8988T (cell line): ENCODE results near the gene PRR5.
"Not testable (repeated sequence)": the region's sequence is repeated elsewhere in the genome, so short reads cannot be mapped to it uniquely, and the experiment has no call there.

Source experiments
- DNase-seq: peaks from one replicate; pipeline ENCODE4 v3.0.0; 2011

PRR5 gene

DNA sequence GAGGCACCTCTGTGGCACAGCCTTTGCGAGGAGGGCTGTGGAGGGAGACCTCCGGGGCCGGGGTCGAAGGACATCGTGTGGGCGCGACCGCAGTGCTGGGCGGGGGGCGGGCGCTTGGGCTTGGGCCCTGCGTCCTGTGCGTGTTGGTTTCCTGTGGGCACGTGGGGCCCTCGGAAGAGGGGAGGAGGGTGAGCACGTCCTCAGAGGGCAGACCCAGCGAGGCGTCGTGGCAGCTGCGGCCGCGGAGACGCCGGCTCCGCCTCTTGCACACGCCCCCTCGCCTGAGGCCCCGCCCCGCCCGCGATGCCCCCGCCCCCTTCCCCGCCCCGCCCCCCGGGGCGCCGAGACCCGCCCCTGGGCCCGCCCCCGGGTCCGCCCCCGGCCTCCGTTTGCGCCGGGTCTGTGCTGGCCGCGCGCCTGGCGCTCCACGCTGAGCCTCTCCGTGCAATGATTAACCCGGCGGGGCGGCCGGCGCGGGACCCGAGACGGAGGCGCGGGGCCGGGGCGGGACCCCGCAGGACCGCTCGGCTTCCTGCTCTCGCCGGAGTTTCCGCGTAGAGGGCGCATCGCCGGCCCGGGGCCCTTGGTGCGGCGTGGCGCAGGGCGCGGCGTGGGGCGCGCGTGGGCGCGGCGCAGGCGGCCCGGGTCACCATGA, at the start of gene PRR5:
TSS of gene PRR5 (plus strand) at position 381 of the 655 bp plus-strand sequence. CDS start at position 652, 271 bp downstream.
- peak; percentile 52 for DNase-seq

GRCh38 chr22:44652866-44653265, 49.1 kb upstream of the PRR5 start:
- DNase-seq: not testable (repeated sequence)

DNA sequence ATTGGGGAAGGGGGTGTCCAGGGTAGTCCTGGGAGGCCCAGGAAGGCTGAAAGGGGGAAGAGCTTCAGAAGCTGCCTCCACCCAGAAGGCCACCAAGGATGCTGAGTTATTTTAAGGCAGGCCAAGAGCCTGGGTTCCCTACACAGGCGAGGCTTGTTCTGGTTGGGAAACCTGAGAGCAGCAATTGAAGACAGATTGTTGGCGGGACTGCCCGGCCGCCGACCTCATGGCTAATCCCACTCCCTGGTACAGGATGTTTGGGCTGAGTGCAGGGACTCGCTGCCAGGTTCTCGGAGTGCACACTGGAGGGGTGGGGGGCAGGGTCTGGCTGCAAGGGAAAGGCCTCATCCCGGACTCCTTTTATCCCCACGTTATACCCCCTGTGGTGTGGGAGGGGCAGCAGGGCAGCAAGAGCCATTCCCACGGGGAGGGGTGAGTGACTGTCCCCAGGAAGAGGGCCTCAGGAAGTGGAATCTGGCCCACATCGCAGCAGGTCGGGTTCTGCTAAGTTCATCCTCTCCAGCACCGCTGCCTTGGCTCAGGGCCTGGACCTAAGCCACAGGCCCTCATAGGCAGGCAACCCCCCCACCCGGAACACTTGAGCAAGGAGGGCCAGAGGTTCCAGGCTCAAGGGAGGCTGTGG, 43.6 kb upstream of the PRR5 start:
- DNase-seq: no peak

GRCh38 chr22:44659140-44659539, 42.9 kb upstream of the PRR5 start:
- DNase-seq: no peak

DNA sequence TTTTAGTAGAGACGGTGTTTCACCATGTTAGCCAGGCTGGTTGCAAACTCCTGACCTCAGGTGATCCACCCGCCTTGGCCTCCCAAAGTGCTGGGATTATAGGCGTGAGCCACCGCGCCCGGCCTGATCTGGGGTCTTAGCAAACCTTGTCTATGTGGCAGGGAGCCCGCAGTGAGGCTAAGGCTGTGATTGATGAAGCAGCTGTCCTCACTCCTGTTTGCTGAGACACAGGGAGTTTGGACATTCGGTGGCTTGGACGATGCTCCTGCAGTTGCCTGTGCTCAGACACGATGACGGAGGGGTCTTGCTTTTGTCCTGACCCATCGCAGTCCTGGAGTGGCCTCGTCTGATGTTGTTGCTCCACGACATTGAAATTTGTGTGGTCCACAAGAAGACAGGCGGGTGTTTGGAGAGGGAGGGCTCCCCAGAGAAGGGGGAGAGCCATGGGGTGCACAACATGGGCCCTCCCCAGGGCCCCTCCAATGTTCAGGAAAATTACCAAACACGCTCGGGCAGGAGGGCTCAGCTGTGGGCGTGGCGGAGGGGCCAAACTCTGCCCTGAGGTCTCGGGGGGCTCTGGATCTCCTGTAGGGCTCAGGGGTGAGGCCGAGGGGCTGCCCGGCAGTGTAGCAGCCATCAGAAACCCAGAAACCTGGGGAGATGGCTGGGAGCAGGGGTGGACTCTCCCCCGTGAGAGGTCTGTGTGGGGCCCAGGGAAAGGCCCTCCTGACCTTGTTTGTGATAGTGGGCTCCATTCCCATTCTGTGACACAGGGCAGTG, 41.8 kb upstream of the PRR5 start:
- DNase-seq: no peak

- DNase-seq: no peak
Measured at GRCh38 chr22:44661070-44661469, 40.9 kb upstream of the PRR5 start.

GRCh38 chr22:44661659-44662569, 40.1 kb upstream of the PRR5 start:
- DNase-seq: no peak

DNA sequence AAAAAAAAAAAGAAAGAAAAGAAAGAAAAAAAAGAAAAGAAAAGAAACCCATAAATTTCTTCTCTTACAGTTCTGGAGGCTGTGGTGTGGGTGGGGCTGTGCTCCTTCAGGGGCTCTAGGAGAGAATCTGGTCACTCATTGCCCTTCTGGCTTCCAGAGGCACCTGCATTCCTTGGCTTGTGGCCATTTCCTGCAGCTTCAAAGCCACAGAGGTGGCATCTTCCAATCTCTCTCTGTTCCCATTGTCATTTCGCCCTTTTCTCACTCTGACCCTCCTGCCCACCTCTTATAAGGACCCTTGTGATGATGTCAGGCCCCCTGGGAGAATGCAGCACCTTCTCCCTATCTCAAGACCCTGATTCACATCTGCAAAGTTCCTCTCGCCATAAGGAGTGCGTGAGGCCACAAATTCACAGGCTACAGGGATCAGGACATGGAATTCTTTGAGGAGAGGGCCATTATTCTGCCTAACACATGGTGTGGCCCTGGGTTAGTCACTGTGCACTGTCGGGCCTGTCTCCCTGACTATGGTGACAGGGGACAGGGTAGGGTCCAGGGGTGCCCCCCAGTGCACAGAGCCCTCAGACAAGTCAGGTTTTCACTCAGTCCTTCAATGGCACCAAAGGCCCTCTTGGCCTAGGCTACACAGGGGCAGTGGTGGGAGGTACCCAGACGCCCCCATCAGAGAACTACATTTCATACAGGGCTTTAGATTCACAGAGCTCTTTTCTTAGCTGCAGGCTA, 38.6 kb upstream of the PRR5 start:
- no peak for DNase-seq

DNA sequence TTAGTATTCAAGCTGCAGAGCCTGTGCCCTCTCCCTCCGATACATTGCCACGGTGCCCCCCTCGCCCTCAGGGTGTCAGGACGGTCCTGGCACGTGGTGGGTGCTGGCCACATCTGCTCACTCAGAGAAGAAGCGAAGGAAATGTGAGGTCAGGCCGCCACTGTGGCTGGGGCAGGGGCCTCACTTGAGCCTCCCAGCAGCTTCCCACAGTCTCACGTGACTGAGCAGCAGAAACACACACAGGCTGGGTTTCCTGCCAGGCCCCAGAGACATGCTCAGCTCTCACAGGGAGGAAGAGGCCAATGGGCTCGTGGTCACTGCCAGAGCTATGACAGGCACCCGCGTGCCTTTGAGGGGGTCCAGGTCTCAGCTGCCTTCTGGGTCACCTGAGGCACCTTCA, 37.9 kb upstream of the PRR5 start:
- no peak for DNase-seq

- no peak for DNase-seq
Measured at GRCh38 chr22:44665115-44665514, 36.9 kb upstream of the PRR5 start.

GRCh38 chr22:44666207-44666585, 35.8 kb upstream of the PRR5 start:
- DNase-seq: no peak

DNA sequence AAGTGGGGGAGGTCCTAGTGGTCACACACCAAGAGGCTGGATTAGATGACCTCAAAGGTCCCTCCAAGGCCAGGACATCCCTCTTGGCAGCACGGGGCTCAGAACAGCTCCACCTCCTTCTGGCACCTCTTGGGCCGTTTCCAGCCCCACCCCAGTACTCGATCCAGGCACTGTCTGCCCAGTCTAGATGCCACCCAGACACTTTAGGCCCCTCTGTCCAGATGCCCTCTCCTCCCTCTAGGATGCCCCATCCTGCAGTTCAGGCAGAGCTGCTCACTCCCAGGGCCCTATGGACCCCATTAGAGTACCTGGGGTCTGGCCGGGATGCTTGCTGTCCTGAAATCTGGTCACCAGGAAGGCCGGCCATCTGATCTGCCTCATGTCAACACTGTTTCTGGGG, 34.7 kb upstream of the PRR5 start:
- DNase-seq: no peak

- no peak for DNase-seq
Measured at GRCh38 chr22:44667829-44668189, 34.2 kb upstream of the PRR5 start.

GRCh38 chr22:44668190-44668885, 33.7 kb upstream of the PRR5 start:
- DNase-seq: no peak

DNA sequence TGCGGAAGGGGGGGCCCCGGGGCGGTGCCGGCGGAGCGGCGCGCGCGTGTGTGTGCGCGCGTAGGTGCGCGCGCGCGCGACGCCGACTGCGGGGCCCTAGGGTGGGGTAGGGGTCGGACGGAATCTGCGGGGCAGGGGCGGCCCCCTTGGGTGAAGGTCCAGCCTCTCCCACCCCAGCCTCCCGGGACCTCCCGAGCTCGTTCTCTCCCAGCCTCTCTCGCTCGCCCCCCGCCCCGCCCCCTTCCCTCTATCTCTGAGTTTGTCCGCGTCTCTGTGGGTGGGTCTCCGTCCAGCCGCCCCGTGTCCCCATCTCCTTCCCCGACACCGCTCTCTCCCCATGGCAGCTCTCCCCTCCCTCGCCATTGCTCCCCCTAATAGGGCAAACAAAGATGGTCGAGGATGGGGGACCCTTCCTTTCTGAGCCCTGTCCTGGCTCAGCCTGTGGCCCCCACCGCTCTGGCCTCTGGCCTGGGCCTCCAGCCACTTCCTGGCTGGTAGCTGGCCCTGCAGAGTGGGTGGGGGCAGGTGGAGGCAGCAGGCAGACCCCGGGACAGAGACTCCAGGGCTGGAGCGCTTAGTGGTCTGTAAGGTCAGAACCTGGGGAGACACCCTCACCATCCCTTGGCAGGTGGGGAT, 33.0 kb upstream of the PRR5 start:
- DNase-seq: no peak

DNA sequence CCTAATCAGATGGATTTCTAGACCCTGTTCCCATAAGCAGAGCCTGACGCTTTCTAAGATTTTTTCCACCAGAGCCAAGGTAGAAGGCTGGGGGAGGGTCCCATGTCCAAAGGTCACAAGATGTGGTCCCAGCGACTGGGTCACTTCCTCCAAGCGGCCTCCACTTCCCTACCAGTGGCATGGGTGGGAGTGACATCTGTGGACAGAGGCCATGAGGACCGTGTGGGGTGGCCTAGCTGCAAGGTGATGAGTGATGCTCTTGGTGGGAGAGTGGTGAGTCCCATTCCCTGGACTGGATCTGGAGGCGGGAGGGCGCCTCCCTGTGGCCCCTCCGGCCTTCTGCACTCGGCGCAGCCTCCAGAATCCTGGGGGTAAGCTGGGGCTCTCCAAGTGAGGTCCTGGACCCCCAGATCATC, 32.4 kb upstream of the PRR5 start:
- peak; percentile 60 for DNase-seq

GRCh38 chr22:44670220-44670988, 31.6 kb upstream of the PRR5 start:
- DNase-seq: no peak

DNA sequence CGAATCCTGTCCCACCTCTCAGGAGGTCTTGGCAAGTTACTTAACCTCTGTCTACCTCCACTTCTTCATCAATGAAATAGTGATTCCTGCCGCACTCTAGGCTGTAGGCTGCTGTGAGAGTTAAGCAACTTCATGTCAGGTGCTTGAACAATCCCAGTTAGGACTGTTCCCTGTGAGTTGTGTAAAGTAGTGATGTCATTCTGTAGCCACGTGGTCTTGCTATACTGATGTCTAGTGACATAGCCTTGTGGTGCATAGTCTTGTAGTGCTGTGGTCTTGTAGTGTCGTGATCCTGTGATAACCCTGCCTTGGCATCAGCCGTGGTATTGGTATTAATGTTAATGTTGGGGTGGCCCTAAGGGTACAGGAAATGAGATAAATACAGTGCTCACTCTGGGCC, 30.3 kb upstream of the PRR5 start:
- DNase-seq: no peak

DNA sequence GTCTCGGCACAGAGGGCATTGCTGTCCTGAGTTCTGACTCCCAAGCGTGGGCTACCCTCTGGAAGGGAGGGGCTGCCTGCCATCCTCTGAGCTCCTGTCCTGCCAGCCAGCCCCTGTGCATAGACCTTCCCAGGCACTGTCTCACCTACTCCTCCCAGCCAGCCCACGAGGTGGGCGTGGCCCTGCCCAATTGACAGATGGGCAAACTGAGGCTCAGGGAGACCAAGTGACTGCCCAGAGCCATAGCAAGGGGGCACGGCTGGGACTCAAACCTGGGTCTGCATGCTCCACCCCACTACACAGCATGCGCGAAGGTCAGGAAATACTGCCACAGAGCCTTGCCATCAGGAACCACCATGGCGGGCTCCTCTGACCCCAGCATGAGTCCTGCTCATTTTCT, 29.4 kb upstream of the PRR5 start:
- no peak for DNase-seq

- DNase-seq: no peak
Measured at GRCh38 chr22:44673406-44673805, 28.6 kb upstream of the PRR5 start.
